HepG2 (cell line): Measurements from ENCODE around the gene RAB3A. TPM values are rescaled to one million over a fixed set of nuclear protein-coding genes. Genes with fewer than 3 reads are reported as not detected.

ENCODE experiments used
- BORCS8-MEF2B ChIP-seq: sonication (generic); formaldehyde crosslinking; IDR thresholded peaks from 2 replicates; pipeline ENCODE4 v1.8.0; 2022; ENCODE audit warnings: mild to moderate bottlenecking, missing genetic modification reagents
- CHCHD3 ChIP-seq: sonication (generic); formaldehyde crosslinking; IDR thresholded peaks from 2 replicates; pipeline ENCODE4 v1.8.0; 2022; ENCODE audit warnings: mild to moderate bottlenecking, missing genetic modification reagents, moderate library complexity
- EP300 ChIP-seq, 3 experiments: sonication (generic) in 1 of 3; formaldehyde crosslinking in 1 of 3; IDR thresholded peaks; 2 replicates each; pipeline versions ENCODE4 v1.5.1 to v1.6.1; 2011 to 2020; ENCODE audit warnings: low read depth in 2 of 3, low read length in 2 of 3, borderline replicate concordance in 1 of 3, improper control_type of control experiment in 1 of 3, mild to moderate bottlenecking in 1 of 3, missing genetic modification reagents in 1 of 3, moderate library complexity in 1 of 3
- FOXA1 ChIP-seq, 2 experiments: fragments of 450-650 bp in 1 of 2; sonication (generic) in 1 of 2; formaldehyde crosslinking in 1 of 2; IDR thresholded peaks; 2 replicates each; pipeline versions ENCODE4 v1.4.0 to v1.6.1; 2016 to 2020; ENCODE audit warnings: missing genetic modification reagents in 1 of 2
- GATAD2A ChIP-seq: IDR thresholded peaks from 2 replicates; pipeline ENCODE4 v1.6.1; 2016
- RFXAP ChIP-seq: sonication (generic); formaldehyde crosslinking; IDR thresholded peaks from 2 replicates; pipeline ENCODE4 v1.4.0; 2020; ENCODE audit warnings: missing genetic modification reagents, borderline replicate concordance
- SETDB1 ChIP-seq: sonication (generic); formaldehyde crosslinking; IDR thresholded peaks from 2 replicates; pipeline ENCODE4 v1.5.1; 2020; ENCODE audit warnings: missing genetic modification reagents, mild to moderate bottlenecking, borderline replicate concordance
- SSRP1 ChIP-seq: IDR thresholded peaks from 2 replicates; pipeline ENCODE4 v1.6.1; 2016; ENCODE audit warnings: control low read depth
- TOPORS ChIP-seq: sonication (generic); formaldehyde crosslinking; IDR thresholded peaks from 2 replicates; pipeline ENCODE4 v1.8.0; 2023; ENCODE audit warnings: mild to moderate bottlenecking, missing genetic modification reagents
- WIZ ChIP-seq: sonication (generic); formaldehyde crosslinking; IDR thresholded peaks from 2 replicates; pipeline ENCODE4 v1.5.1; 2020; ENCODE audit warnings: mild to moderate bottlenecking, missing genetic modification reagents
- ZNF296 ChIP-seq: sonication (generic); formaldehyde crosslinking; conservative IDR thresholded peaks from 2 replicates; pipeline ENCODE4 v1.5.0; 2020; ENCODE audit warnings: mild to moderate bottlenecking, missing genetic modification reagents
- ZNF383 ChIP-seq: sonication (generic); formaldehyde crosslinking; IDR thresholded peaks from 2 replicates; pipeline ENCODE4 v1.4.0; 2020; ENCODE audit warnings: missing genetic modification reagents, mild to moderate bottlenecking, borderline replicate concordance
- ZNF781 ChIP-seq: sonication (generic); formaldehyde crosslinking; IDR thresholded peaks from 2 replicates; pipeline ENCODE4 v1.5.1; 2020; ENCODE audit warnings: borderline replicate concordance, mild to moderate bottlenecking, missing genetic modification reagents; ENCODE audit errors: not compliant biosample characterization
- polyA plus RNA-seq, 8 experiments: library from polyadenylated mRNA; depleted of rRNA in 3 of 8; stranded (reverse) in 7 of 8; unstranded in 1 of 8; fragments of >200 nt; fragmentation: Illumina TruSeq in 4 of 8; extraction: Trizol in 4 of 8; gene quantifications; 2 replicates each; pipeline versions ENCODE4 v1.2.1 to v1.2.3, GENCODE V29; 2011 to 2016; ENCODE audit warnings: low read depth in 4 of 8, missing spikeins in 1 of 8, mixed read lengths in 1 of 8; ENCODE audit not compliant: insufficient read depth in 1 of 8
- total RNA-seq, 5 experiments: library from RNA; depleted of rRNA; stranded (reverse); fragments of >200 nt; fragmentation: Illumina TruSeq; extraction: Trizol; gene quantifications; 2 replicates each; pipeline ENCODE4 v1.2.3, GENCODE V29; 2016; ENCODE audit warnings: low read depth in 1 of 5
- TF ChIP-seq, protein P1 (sequence below): IDR thresholded peaks from 2 replicates; pipeline ENCODE4 v1.6.1; 2018; ENCODE audit warnings: missing genetic modification reagents, mild to moderate bottlenecking, missing compliant biosample characterization
- TF ChIP-seq, protein P2 (sequence below), 2 experiments: fragments of 450-650 bp in 1 of 2; sonication (generic) in 1 of 2; formaldehyde crosslinking in 1 of 2; IDR thresholded peaks; 2 replicates each; pipeline versions ENCODE4 v1.6.1 to v1.8.0; 2016 to 2022; ENCODE audit warnings: antibody characterized with exemption in 1 of 2, mild to moderate bottlenecking in 1 of 2, missing genetic modification reagents in 1 of 2
- TF ChIP-seq, protein P3 (sequence below): sonication (generic); formaldehyde crosslinking; IDR thresholded peaks from 2 replicates; pipeline ENCODE4 v1.8.0; 2022; ENCODE audit warnings: mild to moderate bottlenecking, missing genetic modification reagents, borderline replicate concordance

Gene RAB3A
- total and polyA plus RNA-seq, 2 of the 13 experiments (the other 11 are each of a cell fraction or from before 2014, with no cell fraction given): 0.58 to 0.98 TPM

- TF ChIP-seq, protein P1, sequence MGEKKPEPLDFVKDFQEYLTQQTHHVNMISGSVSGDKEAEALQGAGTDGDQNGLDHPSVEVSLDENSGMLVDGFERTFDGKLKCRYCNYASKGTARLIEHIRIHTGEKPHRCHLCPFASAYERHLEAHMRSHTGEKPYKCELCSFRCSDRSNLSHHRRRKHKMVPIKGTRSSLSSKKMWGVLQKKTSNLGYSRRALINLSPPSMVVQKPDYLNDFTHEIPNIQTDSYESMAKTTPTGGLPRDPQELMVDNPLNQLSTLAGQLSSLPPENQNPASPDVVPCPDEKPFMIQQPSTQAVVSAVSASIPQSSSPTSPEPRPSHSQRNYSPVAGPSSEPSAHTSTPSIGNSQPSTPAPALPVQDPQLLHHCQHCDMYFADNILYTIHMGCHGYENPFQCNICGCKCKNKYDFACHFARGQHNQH: no peak
- TF ChIP-seq WIZ: no peak
- TF ChIP-seq EP300 (IDR thresholded peaks at IDR 0.05; ENCODE audit: low read depth in 2 of 2, low read length in 2 of 2): no peak
- no peak for TF ChIP-seq EP300 (CRISPR knock-in tag; IDR thresholded peaks at IDR 0.05; ENCODE audit: borderline replicate concordance)
- TF ChIP-seq CHCHD3 (CRISPR knock-in tag): no peak
- TF ChIP-seq GATAD2A (CRISPR knock-in tag): no peak
- TF ChIP-seq, protein P2, sequence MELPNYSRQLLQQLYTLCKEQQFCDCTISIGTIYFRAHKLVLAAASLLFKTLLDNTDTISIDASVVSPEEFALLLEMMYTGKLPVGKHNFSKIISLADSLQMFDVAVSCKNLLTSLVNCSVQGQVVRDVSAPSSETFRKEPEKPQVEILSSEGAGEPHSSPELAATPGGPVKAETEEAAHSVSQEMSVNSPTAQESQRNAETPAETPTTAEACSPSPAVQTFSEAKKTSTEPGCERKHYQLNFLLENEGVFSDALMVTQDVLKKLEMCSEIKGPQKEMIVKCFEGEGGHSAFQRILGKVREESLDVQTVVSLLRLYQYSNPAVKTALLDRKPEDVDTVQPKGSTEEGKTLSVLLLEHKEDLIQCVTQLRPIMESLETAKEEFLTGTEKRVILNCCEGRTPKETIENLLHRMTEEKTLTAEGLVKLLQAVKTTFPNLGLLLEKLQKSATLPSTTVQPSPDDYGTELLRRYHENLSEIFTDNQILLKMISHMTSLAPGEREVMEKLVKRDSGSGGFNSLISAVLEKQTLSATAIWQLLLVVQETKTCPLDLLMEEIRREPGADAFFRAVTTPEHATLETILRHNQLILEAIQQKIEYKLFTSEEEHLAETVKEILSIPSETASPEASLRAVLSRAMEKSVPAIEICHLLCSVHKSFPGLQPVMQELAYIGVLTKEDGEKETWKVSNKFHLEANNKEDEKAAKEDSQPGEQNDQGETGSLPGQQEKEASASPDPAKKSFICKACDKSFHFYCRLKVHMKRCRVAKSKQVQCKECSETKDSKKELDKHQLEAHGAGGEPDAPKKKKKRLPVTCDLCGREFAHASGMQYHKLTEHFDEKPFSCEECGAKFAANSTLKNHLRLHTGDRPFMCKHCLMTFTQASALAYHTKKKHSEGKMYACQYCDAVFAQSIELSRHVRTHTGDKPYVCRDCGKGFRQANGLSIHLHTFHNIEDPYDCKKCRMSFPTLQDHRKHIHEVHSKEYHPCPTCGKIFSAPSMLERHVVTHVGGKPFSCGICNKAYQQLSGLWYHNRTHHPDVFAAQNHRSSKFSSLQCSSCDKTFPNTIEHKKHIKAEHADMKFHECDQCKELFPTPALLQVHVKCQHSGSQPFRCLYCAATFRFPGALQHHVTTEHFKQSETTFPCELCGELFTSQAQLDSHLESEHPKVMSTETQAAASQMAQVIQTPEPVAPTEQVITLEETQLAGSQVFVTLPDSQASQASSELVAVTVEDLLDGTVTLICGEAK (IDR thresholded peaks at IDR 0.05): no peak
- TF ChIP-seq, protein P2 (CRISPR knock-in tag; IDR thresholded peaks at IDR 0.05): no peak
- TF ChIP-seq ZNF781: no peak
- TF ChIP-seq FOXA1 (IDR thresholded peaks at IDR 0.05): no peak
- TF ChIP-seq FOXA1 (CRISPR knock-in tag; IDR thresholded peaks at IDR 0.05): no peak
- TF ChIP-seq SSRP1: no peak
- TF ChIP-seq ZNF296 (CRISPR knock-in tag): no peak
- peak; percentile 60; the same call in 1 of the 2 replicates for TF ChIP-seq RFXAP (CRISPR knock-in tag)
- no peak for TF ChIP-seq SETDB1 (CRISPR knock-in tag)
- TF ChIP-seq, protein P3, sequence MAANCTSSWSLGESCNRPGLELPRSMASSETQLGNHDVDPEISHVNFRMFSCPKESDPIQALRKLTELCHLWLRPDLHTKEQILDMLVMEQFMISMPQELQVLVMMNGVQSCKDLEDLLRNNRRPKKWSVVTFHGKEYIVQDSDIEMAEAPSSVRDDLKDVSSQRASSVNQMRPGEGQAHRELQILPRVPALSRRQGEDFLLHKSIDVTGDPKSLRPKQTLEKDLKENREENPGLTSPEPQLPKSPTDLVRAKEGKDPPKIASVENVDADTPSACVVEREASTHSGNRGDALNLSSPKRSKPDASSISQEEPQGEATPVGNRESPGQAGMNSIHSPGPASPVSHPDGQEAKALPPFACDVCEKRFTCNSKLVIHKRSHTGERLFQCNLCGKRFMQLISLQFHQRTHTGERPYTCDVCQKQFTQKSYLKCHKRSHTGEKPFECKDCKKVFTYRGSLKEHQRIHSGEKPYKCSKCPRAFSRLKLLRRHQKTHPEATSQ (CRISPR knock-in tag): no peak
- no peak for TF ChIP-seq ZNF383 (CRISPR knock-in tag)
- no peak for TF ChIP-seq BORCS8-MEF2B (CRISPR knock-in tag)
- peak; percentile 56; the same call in 1 of the 2 replicates for TF ChIP-seq TOPORS (CRISPR knock-in tag)
Measured at GRCh38 chr19:18152817-18153555, 50.9 kb downstream of the RAB3A start, which contains the start of gene PIK3R2 (continued).
